SU-DHL-6 (cell line): Measurements from ENCODE around the gene CLASP1.

Source experiments
- H2AFZ ChIP-seq: fragments of 200-600 bp; sonication (generic); 2 replicates; pipeline ENCODE4 v1.6.1; 2014; ENCODE audit warnings: low read depth, mild to moderate bottlenecking, moderate library complexity, mixed read lengths, antibody characterized with exemption, low read length; ENCODE audit not compliant: severe bottlenecking
- H3F3A ChIP-seq: fragments of 200-600 bp; shearing (Covaris generic); 2 replicates; pipeline ENCODE4 v1.6.0; 2016; ENCODE audit warnings: antibody characterized with exemption, mild to moderate bottlenecking; ENCODE audit not compliant: insufficient read depth
- H3K27ac ChIP-seq: fragments of 200-600 bp; sonication (generic); 2 replicates; pipeline ENCODE4 v1.5.1; 2016; ENCODE audit warnings: low read depth, mild to moderate bottlenecking, low read length, moderate library complexity, mixed read lengths
- H3K27me3 ChIP-seq: fragments of 200-600 bp; sonication (generic), shearing (Covaris generic); 2 replicates; pipeline ENCODE4 v1.6.0; 2014; ENCODE audit warnings: mild to moderate bottlenecking, low read length
- H3K36me3 ChIP-seq: fragments of 200-600 bp; sonication (generic); 2 replicates; pipeline ENCODE4 v1.6.1; 2014; ENCODE audit warnings: mild to moderate bottlenecking, low read length, mixed read lengths
- H3K4me2 ChIP-seq: fragments of 300-600, 200-600 bp; shearing (Covaris generic), sonication (generic); 2 replicates; pipeline ENCODE4 v1.6.0; 2014; ENCODE audit warnings: low read length, low read depth, mild to moderate bottlenecking; ENCODE audit not compliant: poor library complexity, severe bottlenecking
- H3K4me3 ChIP-seq: fragments of 200-600 bp; sonication (generic); 2 replicates; pipeline ENCODE4 v1.5.1; 2014; ENCODE audit warnings: antibody characterized with exemption, low read length, mild to moderate bottlenecking, mixed read lengths; ENCODE audit not compliant: insufficient read depth, poor library complexity, severe bottlenecking
- H3K79me2 ChIP-seq: fragments of 200-600 bp; sonication (generic); 2 replicates; pipeline ENCODE4 v1.6.1; 2014; ENCODE audit warnings: mild to moderate bottlenecking, low read length, moderate library complexity; ENCODE audit not compliant: insufficient read depth
- H3K9ac ChIP-seq: fragments of 200-600 bp; sonication (generic); 2 replicates; pipeline ENCODE4 v1.7.0; 2014; ENCODE audit warnings: mild to moderate bottlenecking, low read length
- H3K9me2 ChIP-seq: fragments of 200-600 bp; sonication (generic); replicated peaks from 2 replicates; pipeline ENCODE4 v1.6.1; 2014; ENCODE audit warnings: low read length; ENCODE audit not compliant: insufficient read depth
- H3K9me3 ChIP-seq: fragments of 200-600 bp; sonication (generic); 2 replicates; pipeline ENCODE4 v1.6.1; 2014; ENCODE audit warnings: low read length, mixed read lengths; ENCODE audit not compliant: insufficient read depth
- H4K20me1 ChIP-seq: fragments of 200-600 bp; sonication (generic); 2 replicates; pipeline ENCODE4 v1.6.1; 2014; ENCODE audit warnings: low read depth, mild to moderate bottlenecking, antibody characterized with exemption, low read length, moderate library complexity, mixed read lengths
- EZH2phosphoT487 ChIP-seq: fragments of 200-600 bp; sonication (generic), shearing (Covaris generic); conservative IDR thresholded peaks from 2 replicates; pipeline ENCODE4 v1.6.1; 2018; ENCODE audit warnings: mild to moderate bottlenecking, antibody characterized with exemption, low read length, moderate library complexity, mixed read lengths
- TF ChIP-seq, protein P1 (sequence below): fragments of 200-600 bp; sonication (generic); IDR thresholded peaks from one replicate; pipeline ENCODE4 v1.5.1; 2017; ENCODE audit warnings: antibody characterized with exemption, mild to moderate bottlenecking, low read length, moderate library complexity; ENCODE audit not compliant: insufficient read depth, poor library complexity, severe bottlenecking

Gene CLASP1

DNA sequence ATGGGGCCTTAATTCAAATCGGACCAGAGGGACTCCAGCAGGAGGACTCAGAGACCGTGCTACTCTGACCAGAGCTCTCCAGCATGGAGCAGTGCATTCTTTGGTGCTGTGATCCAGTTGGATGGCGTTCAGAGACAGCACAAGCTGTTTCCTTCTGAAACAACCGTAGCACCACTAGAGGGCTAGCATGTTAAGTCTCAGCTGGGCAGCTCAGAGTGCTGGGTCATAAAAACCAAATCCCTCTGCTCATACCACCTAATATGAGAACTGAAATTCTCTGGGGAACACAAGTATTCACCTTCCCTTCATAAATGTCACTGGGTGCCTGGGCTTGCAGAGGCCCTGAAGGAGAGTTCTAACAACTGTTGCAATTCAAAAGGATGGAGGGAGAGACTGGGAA lies 266.5 kb downstream of the CLASP1 start:
- no peaks in the 10 kb centered on the region for H3K27me3 ChIP-seq
- H3K9ac ChIP-seq = no peak overlapping the region
- no peaks in the 10 kb centered on the region for H4K20me1 ChIP-seq
- no peaks in the 10 kb centered on the region for H3F3A ChIP-seq
- H3K79me2 ChIP-seq = no peaks in the 10 kb centered on the region
- H3K27ac ChIP-seq = no peak overlapping the region
- no peak for TF ChIP-seq EZH2phosphoT487
- TF ChIP-seq, protein P1, sequence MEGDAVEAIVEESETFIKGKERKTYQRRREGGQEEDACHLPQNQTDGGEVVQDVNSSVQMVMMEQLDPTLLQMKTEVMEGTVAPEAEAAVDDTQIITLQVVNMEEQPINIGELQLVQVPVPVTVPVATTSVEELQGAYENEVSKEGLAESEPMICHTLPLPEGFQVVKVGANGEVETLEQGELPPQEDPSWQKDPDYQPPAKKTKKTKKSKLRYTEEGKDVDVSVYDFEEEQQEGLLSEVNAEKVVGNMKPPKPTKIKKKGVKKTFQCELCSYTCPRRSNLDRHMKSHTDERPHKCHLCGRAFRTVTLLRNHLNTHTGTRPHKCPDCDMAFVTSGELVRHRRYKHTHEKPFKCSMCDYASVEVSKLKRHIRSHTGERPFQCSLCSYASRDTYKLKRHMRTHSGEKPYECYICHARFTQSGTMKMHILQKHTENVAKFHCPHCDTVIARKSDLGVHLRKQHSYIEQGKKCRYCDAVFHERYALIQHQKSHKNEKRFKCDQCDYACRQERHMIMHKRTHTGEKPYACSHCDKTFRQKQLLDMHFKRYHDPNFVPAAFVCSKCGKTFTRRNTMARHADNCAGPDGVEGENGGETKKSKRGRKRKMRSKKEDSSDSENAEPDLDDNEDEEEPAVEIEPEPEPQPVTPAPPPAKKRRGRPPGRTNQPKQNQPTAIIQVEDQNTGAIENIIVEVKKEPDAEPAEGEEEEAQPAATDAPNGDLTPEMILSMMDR = no peak
- H3K4me3 ChIP-seq = no peak overlapping the region
- H2AFZ ChIP-seq = no peak overlapping the region
- H3K4me2 ChIP-seq = no peak overlapping the region
- no peaks in the 10 kb centered on the region for H3K9me3 ChIP-seq
- peaks cover 24% of the 10 kb centered on the region for H3K36me3 ChIP-seq
- H3K9me2 ChIP-seq = no peaks in the 10 kb centered on the region

DNA sequence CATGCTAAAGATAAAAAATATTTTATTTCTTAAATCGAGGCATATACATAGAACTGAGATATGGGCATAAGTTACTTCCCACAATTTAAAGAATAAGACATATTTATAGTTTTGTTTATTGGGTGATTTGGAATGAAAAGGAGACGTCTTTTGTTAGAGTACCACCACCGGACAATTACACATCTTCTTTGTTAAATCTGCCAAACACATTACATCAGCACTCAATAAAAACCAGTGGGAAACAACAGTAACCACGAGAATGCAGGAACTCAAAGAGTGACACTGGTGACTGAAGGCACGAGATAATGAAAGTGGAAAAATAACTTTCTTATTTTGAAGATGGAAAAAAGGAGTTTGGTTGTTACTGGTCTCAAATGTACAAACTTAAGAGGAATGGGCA lies 271.6 kb downstream of the CLASP1 start:
- Histone ChIP-seq H3K4me3 (no peak overlapping the region), H3K4me2 (no peak overlapping the region), H3K36me3 (peaks cover 22% of the 10 kb centered on the region; the same call in 1 of the 2 replicates), H4K20me1 (no peaks in the 10 kb centered on the region), H3K27me3 (no peaks in the 10 kb centered on the region), H2AFZ (no peak overlapping the region), H3K9ac (no peak overlapping the region), H3K9me3 (no peaks in the 10 kb centered on the region), H3F3A (no peaks in the 10 kb centered on the region), H3K79me2 (no peaks in the 10 kb centered on the region), H3K27ac (no peak overlapping the region), H3K9me2 (no peaks in the 10 kb centered on the region)
- TF ChIP-seq, protein P1 = no peak
- no peak for TF ChIP-seq EZH2phosphoT487

DNA sequence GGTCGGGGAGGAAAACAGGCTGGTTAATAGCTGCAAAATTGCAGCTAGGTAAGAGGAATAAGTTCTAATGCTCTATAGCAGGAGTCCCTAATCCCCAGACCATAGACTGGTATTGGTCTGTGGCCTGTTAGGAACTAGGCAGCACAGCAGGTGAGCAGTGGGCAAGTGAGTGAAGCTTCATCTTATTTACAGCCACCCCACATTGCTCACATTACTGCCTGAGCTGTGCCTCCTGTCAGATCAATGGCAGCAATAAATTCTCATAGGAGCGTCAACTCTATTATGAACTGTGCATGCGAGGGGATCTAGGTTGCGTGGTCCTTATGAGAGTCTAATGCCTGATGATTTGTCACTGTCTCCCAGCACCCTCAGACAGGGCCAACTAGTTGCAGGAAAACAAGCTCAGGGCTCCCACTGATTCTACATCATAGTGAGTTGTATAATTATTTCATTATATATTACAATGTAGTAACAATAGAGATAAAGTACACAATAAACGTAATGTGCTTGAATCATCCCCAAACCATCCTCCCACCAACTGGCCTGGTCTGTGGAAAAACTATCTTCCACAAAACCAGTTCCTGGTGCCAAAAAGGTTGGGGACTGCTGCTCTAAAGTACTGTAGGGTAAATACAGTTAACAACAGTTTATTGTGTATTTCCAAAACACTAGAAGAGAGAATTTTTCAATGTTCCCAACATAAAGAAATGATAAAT lies 272.6 kb downstream of the CLASP1 start:
- TF ChIP-seq, protein P1 = no peak
- TF ChIP-seq EZH2phosphoT487 = no peak
- Histone ChIP-seq H3F3A (no peaks in the 10 kb centered on the region), H3K27ac (no peak overlapping the region), H3K4me3 (no peak overlapping the region), H2AFZ (no peak overlapping the region), H3K9me2 (no peaks in the 10 kb centered on the region), H4K20me1 (no peaks in the 10 kb centered on the region), H3K4me2 (no peak overlapping the region), H3K36me3 (peaks cover 22% of the 10 kb centered on the region; the same call in 1 of the 2 replicates), H3K9me3 (no peaks in the 10 kb centered on the region), H3K9ac (no peak overlapping the region), H3K79me2 (no peaks in the 10 kb centered on the region), H3K27me3 (no peaks in the 10 kb centered on the region)
